Measurements from ENCODE around the gene CRELD2.

Gene CRELD2

DNA sequence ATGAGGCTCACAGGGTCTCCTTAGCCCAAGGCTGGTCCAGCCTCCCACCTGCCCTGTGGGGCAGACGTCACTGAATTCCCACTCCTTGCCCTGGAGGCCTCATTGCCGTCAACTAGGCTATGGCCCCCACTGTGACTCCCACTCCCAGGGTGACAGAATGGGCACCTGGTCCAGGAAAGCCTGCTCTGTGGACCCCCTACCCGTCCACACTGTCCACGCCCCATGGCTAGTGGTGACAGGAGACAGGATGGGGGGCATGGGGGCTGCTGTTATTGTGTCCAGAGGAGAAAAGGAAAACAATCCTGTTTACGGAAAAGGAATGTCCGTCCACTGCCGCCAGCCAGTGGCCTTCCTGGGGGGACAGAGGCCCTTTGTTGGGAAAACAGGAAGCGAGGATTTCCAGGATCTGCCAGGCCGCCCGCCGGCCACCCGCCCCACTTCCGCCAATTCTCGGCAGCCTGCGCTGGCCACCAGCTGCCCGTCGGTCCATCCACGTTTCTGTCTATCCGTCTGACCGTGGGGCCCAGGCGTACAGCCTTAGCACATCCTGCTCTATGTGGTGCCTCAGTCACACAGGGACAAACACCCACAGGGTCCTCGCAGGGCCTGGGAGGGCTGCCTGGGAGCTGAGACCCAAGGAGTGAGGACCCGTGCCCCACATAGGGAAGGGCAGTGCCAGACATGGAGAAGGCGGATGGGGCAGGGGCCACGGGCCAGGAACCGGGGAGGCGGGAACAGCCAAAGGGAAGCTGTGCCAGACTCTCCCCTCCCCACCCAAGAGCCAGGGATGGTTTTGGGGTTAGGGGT, 19.5 kb downstream of the CRELD2 start:
- TF ChIP-seq, protein P1, sequence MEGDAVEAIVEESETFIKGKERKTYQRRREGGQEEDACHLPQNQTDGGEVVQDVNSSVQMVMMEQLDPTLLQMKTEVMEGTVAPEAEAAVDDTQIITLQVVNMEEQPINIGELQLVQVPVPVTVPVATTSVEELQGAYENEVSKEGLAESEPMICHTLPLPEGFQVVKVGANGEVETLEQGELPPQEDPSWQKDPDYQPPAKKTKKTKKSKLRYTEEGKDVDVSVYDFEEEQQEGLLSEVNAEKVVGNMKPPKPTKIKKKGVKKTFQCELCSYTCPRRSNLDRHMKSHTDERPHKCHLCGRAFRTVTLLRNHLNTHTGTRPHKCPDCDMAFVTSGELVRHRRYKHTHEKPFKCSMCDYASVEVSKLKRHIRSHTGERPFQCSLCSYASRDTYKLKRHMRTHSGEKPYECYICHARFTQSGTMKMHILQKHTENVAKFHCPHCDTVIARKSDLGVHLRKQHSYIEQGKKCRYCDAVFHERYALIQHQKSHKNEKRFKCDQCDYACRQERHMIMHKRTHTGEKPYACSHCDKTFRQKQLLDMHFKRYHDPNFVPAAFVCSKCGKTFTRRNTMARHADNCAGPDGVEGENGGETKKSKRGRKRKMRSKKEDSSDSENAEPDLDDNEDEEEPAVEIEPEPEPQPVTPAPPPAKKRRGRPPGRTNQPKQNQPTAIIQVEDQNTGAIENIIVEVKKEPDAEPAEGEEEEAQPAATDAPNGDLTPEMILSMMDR (IDR thresholded peaks at IDR 0.05; ENCODE audit: low read depth, low read length, missing control alignments), result no peak
- no peak overlapping the region for H3K4me3 ChIP-seq (ENCODE audit: low read depth, low read length)
- no peak for DNase-seq (ENCODE audit: low read depth)

DNA sequence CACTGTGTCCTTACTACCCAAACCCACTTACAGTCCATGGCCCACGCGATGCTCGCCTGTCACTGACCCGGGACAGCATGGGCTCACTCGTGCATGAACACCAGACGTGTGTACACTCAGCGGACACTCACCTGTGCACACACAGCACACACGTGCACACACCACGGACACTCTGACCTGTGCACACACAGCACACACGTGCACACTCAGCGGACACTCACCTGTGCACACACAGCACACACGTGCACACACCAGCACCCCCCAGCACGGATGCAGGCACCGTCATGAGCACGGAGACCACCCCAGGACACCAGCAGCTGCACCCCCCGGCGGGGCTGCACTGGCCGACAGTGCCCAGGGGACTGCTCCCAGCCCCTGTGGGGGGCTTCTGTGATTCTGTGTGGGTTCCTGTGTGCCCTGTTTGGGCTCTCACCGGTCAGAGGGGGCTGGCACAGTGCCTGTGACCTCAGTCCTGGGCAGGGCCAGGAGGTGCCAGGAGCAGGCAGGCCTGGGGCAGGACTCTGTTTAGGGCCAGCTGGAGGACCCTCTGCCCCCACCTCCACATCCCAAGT, 20.2 kb downstream of the CRELD2 start:
- TF ChIP-seq, protein P1 (IDR thresholded peaks at IDR 0.05; ENCODE audit: low read depth, low read length, missing control alignments), result no peak
- no peak overlapping the region for H3K4me3 ChIP-seq (ENCODE audit: low read depth, low read length)
- no peak for DNase-seq (ENCODE audit: low read depth)

DNA sequence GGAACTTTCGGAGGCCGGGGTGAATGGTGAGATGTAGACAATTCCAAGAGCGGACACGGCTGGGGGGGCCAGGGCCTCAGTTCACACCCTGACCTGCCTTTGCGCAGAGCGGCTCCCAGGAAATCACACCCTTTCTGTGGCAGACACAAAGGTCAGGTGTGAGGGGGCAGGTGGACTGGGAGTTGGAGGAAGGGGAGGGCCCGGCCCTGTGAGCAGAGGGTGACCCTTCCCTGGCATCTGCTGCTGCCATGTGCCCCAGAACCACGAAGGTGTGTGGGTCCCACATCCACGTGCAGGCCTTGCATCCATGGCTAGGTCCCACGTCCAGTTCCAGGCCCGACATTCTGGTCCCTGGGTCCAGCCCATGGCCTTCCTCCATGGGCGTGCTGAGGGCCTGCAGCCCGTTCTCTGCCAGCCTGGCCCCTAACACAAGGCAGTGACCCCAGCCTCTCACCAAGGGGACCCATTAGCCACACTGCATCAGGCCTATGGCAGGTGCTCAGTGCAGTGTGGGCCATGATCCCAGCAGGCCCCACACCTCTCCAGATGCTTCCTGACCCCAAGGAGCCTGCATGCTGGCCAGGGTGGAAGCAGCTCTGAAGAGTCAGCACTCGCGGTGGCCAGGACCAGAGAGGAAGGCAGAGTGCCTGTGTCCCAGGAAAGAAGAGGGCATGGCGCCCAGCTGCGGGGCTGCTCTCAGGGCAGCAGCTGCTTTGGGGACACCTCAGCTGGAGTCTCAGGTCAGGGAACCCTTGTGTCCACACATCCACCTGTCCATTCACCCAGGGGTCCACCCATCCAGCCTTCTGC, 23.3 kb downstream of the CRELD2 start:
- TF ChIP-seq, protein P1 (IDR thresholded peaks at IDR 0.05; ENCODE audit: low read depth, low read length, missing control alignments), result no peak
- DNase-seq (ENCODE audit: low read depth), result no peak
- H3K4me3 ChIP-seq (ENCODE audit: low read depth, low read length), result no peak overlapping the region

DNA sequence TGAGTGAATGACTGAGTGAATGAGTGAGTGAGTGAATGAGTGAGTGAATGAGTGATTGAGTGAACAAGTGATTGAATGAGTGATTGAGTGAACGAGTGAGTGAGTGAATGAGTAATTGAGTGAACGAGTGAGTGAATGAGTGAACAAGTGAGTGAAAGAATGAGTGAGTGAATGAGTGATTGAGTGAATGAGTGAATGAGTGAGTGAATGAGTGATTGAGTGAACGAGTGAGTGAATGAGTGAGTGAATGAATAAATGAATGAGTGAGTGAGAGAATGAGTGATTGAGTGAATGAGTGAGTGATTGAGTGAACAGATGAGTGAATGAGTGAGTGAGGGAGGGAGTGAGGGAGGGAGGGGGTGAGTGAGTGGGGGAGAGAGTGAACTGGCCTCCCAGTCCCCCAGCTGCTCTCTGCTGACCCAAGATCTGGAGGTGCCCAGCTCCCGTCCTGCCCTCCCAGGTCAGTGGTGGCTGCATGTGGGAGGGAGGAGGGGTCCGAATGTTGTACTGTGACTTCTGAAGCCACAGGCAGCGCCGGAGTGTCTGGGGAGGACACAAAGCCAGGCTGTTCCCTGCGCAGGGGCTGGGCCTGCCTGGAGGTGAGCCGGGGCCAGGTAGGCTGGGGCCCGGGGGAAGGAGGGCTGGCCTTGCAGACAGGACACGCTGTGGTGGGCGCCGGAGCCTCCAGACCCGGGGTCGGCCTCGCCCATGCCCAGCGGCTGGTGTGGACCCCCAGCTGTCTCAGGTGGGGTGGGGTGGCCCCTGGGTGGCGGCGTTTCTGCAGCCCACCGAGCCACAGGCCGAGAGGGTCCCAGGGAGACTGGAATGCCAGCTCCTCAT, 24.4 kb downstream of the CRELD2 start:
- DNase-seq (ENCODE audit: low read depth), result no peak
- H3K4me3 ChIP-seq (ENCODE audit: low read depth, low read length), result no peak overlapping the region
- TF ChIP-seq, protein P1 (IDR thresholded peaks at IDR 0.05; ENCODE audit: low read depth, low read length, missing control alignments), result no peak

DNA sequence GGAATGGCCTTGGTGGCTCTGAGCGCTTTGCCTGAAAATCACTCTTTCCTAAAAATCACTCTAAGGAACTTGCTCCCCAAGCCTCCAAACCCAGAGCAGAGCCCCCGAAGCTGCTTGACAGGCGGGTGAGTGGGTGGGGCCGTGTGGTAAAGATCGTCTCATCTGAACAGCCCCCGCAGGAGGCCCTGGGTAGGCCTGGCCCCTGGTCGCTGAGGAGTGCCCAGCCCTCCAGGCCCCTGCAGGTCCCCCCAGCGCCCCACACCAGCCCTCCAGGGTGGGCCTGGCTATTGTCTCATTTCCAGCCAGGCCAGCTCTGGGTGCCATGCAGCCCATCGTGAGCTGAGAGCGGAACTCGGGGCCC, 25.0 kb downstream of the CRELD2 start:
- DNase-seq (ENCODE audit: low read depth), result no peak
- TF ChIP-seq, protein P1 (IDR thresholded peaks at IDR 0.05; ENCODE audit: low read depth, low read length, missing control alignments), result no peak
- H3K4me3 ChIP-seq (ENCODE audit: low read depth, low read length), result no peak overlapping the region

DNA sequence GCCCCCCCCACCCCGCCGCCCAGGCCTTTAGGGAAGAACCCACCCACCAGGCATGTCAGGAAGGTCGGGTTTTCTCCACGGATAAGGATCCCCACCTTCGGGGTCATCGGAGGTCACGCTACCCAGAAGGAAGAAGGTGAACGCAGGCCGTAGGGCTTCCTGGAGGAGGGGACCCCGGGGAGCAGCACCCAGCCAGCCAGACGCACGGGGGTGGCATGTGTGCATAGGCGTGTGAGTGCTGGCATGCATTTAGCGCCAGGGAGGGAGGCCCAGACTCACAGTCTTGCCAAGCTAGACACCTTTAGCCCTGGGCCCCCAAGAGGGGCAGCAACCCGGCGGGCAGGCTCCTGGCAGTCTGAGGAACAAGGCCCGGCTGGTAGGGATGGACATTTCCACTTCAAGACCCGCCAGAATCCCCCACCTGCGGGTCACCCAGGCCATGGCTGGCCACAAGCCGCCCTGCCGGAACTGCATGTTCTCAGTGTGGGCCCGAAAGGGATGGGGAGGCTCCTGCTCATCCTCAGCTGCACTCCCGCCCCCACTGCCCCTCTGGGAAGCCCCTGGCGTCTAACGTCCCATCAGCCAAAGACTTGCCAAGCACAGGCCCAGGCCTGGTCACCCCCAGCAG, 25.5 kb downstream of the CRELD2 start:
- no peak overlapping the region for H3K4me3 ChIP-seq (ENCODE audit: low read depth, low read length)
- no peak for DNase-seq (ENCODE audit: low read depth)
- TF ChIP-seq, protein P1 (IDR thresholded peaks at IDR 0.05; ENCODE audit: low read depth, low read length, missing control alignments), result no peak

All from GM12864 (cell line).